Bone marrow (tissue), 2 donors: Measurements from ENCODE around the gene METAP1.
"Not testable (repeated sequence)": the region's sequence is repeated elsewhere in the genome, so short reads cannot be mapped to it uniquely, and the experiment has no call there.

Experiments
- DNase-seq, 2 donors: peaks; one replicate each; lab custom pipeline; 2025; lab: John Stamatoyannopoulos, UW

METAP1 gene

DNA sequence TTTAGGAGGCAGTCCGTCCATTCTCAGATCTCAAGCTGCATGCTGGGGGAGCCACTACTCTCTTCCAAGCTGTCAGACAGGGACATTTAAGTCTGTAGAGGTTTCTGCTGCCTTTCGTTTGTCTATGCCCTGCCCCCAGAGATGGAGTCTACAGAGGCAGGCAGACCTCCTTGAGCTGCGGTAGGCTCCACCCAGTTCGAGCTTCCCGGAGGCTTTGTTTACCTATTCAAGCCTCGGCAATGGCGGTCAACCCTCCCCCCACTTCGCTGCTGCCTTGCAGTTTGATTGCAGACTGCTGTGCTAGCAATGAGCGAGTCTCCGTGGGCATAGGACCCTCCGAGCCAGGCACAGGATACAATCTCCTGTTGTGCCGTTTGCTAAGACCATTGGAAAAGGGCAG is 103.8 kb downstream of the METAP1 start:
- no peak for DNase-seq

DNA sequence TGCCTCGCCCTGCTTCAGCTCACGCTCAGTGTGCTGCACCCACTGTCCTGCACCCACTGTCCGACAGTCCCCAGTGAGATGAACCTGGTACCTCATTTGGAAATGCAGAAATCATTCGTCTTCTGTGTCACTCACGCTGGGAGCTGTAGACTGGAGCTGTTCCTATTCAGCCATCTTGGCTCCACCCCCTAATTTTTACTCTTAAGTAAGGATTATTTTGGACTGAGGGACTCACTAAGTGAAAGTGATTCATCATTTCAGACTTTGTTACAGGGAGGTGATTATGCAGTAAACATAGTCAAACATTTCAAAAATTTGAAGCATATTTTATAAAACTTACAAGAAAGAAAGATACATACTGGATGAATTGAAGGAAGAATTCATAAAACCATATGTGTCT is 104.3 kb downstream of the METAP1 start:
- not testable (repeated sequence) for DNase-seq

- DNase-seq = no peak
Observed at GRCh38 chr4:99100876-99101275, 105.4 kb downstream of the METAP1 start.

DNA sequence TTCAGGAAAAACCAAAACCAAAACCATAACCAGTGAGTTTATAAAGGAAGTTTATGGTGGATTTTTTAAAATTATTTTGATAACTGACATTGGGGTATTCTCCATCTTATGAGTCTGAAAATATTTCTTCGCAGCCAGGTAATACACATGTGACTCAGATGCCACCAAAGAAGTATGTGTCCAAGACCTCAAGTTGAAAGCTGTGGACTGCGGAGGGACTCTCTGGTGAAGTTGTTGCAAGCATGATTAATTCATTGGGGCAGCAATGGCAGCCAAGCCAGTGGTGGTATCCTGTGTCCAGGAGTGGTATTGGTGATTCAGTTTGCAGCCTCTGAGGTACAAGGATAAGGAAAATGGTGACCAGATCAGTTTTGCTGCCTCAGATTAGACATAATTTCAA is 107.1 kb downstream of the METAP1 start:
- no peak for DNase-seq

- DNase-seq = no peak
Observed at GRCh38 chr4:99103166-99103565, 107.6 kb downstream of the METAP1 start.

DNA sequence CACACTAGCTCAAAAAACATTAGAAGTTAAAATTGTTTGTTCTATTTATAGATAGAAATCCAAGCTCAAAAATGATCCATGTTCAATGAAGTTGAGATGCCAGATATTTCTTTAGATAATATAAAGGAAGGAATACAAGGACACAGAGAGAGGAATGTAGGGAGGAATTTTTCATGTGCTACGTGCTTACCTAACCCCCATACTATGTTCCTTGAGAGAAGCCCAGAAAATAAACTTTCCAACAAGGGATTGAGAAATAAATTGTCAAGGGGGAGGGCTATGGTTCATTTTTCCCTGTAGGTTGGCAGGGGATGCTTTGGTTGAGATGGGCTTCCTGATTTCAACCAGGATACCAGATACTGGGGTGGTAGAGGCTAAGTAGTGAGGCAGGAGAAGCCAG is 108.6 kb downstream of the METAP1 start:
- no peak for DNase-seq

- DNase-seq = not testable (repeated sequence)
Observed at GRCh38 chr4:99109286-99109685, 113.8 kb downstream of the METAP1 start.
